K562 (cell line): ENCODE data around the gene DAPK2. TPM values are rescaled to one million over a fixed set of nuclear protein-coding genes. Genes with fewer than 3 reads are reported as not detected.

ENCODE experiments used
- ATAC-seq: fragments of 200-7000 bp; cut with Tn5 transposase; 3 replicates; pipeline ENCODE4 v1.9.1; 2020; ENCODE audit warnings: moderate library complexity
- BruUV-seq: library from RNA; stranded (reverse); fragments of 400-500 nt; replicated peaks from 2 replicates; lab custom pipeline; 2021; lab: Mats Ljungman, UMichigan
- CTCF ChIA-PET: fragments of 300-600 bp; formaldehyde crosslinking; extraction: SDS; loops from one replicate; lab custom pipeline; 2021; ENCODE audit warnings: low intra/inter-chr PET ratio; lab: Yijun Ruan, JAX
- POLR2A ChIA-PET: fragments of 300-600, 350-650 bp; sonication (Branson Sonifier 250); formaldehyde crosslinking; extraction: SDS; loops from one replicate; lab custom pipeline; 2021; ENCODE audit warnings: antibody characterized with exemption, inconsistent platforms; lab: Yijun Ruan, JAX
- DNase-seq, 4 experiments: peaks; one replicate each; pipeline versions ENCODE4 v3.0.0 to v3.0.0-alpha.2; 2011 to 2018; ENCODE audit warnings: low spot score in 3 of 4, mixed read lengths in 3 of 4; ENCODE audit errors: extremely low read depth in 1 of 4
- FAIRE-seq: peaks from 2 replicates; lab custom pipeline; 2011; peaks lifted over from hg19 to GRCh38; lab: Jason Lieb, UNC
- H2AFZ ChIP-seq: 2 replicates; pipeline ENCODE4 v1.6.0; 2011; ENCODE audit warnings: low read depth, low read length, control low read depth, inconsistent platforms
- H3K27ac ChIP-seq: fragments of 200-600 bp; 3 replicates; pipeline ENCODE4 v1.8.0; 2011; ENCODE audit warnings: low read depth, mild to moderate bottlenecking, control low read depth, inconsistent platforms, low read length, moderate library complexity, mixed read lengths; ENCODE audit errors: extremely low read depth
- H3K27me3 ChIP-seq, 2 experiments: fragments of 300-600 bp in 1 of 2; 2 replicates in 1 of 2; 3 replicates in 1 of 2; pipeline versions ENCODE4 v1.6.0 to v1.8.0; 2011; ENCODE audit warnings: inconsistent platforms in 2 of 2, low read length in 2 of 2, mild to moderate bottlenecking in 1 of 2, mixed read lengths in 1 of 2, moderate library complexity in 1 of 2; ENCODE audit not compliant: control insufficient read depth in 2 of 2, insufficient read depth in 2 of 2
- H3K36me3 ChIP-seq: fragments of 300-600 bp; 3 replicates; pipeline ENCODE4 v1.8.0; 2011; ENCODE audit warnings: mild to moderate bottlenecking, low read length, inconsistent platforms; ENCODE audit not compliant: control insufficient read depth, insufficient read depth
- H3K4me1 ChIP-seq, 2 experiments: fragments of 200-600 bp in 1 of 2; replicated peaks in 1 of 2; 2 replicates in 1 of 2; 3 replicates in 1 of 2; pipeline versions ENCODE4 v1.5.1 to v1.8.0; 2011; ENCODE audit warnings: inconsistent platforms in 2 of 2, low read length in 2 of 2, mild to moderate bottlenecking in 1 of 2, mixed read lengths in 1 of 2, moderate library complexity in 1 of 2; ENCODE audit not compliant: control insufficient read depth in 2 of 2, insufficient read depth in 2 of 2
- H3K4me2 ChIP-seq: 2 replicates; pipeline ENCODE4 v1.6.1; 2011; ENCODE audit warnings: low read length, control low read depth, inconsistent platforms, mixed read lengths; ENCODE audit not compliant: insufficient read depth
- H3K4me3 ChIP-seq: fragments of 200-600 bp; sonication (generic), shearing (Covaris generic); 2 replicates; pipeline ENCODE4 v1.5.1; 2016; ENCODE audit warnings: control low read depth, inconsistent platforms
- H3K79me2 ChIP-seq: fragments of 200-600 bp; 3 replicates; pipeline ENCODE4 v1.8.0; 2011; ENCODE audit warnings: low read length, inconsistent platforms; ENCODE audit not compliant: control insufficient read depth, insufficient read depth
- H3K9ac ChIP-seq, 2 experiments: 2 replicates each; pipeline versions ENCODE4 v1.6.0 to v1.6.1; 2011; ENCODE audit warnings: low read depth in 2 of 2, low read length in 2 of 2, control low read depth in 1 of 2, inconsistent platforms in 1 of 2, mild to moderate bottlenecking in 1 of 2, mixed read lengths in 1 of 2; ENCODE audit not compliant: insufficient read depth in 1 of 2
- H3K9me1 ChIP-seq: one replicate; pipeline ENCODE4 v1.6.0; 2011; ENCODE audit warnings: inconsistent platforms, mild to moderate bottlenecking, low read length, moderate library complexity; ENCODE audit not compliant: control insufficient read depth, insufficient read depth
- H3K9me3 ChIP-seq: replicated peaks from 2 replicates; pipeline ENCODE4 v1.5.1; 2011; ENCODE audit warnings: low read depth, low read length, inconsistent platforms; ENCODE audit not compliant: control insufficient read depth, insufficient read depth
- H4K20me1 ChIP-seq: replicated peaks from 2 replicates; pipeline ENCODE4 v1.6.1; 2011; ENCODE audit warnings: low read length, inconsistent platforms, mixed read lengths; ENCODE audit not compliant: control insufficient read depth, insufficient read depth
- CBFA2T3 ChIP-seq: fragments of 450-650 bp; IDR thresholded peaks from 2 replicates; pipeline ENCODE4 v1.6.1; 2017
- TSHZ1 ChIP-seq: fragments of 250-450 bp; sonication (Bioruptor Pico); IDR thresholded peaks from 2 replicates; pipeline ENCODE4 v1.4.0; 2020; ENCODE audit warnings: mild to moderate bottlenecking, moderate library complexity
- ZNF785 ChIP-seq: fragments of 250-450 bp; sonication (Bioruptor Pico); IDR thresholded peaks from 2 replicates; pipeline ENCODE4 v1.4.0; 2020; ENCODE audit warnings: mild to moderate bottlenecking
- WGBS: fragments of 100-300 bp; shearing (Covaris generic); methylation state at CpG from one replicate; pipeline ENCODE4 v1.1.6; 2016; ENCODE audit warnings: low coverage, mixed read lengths; ENCODE audit not compliant: insufficient coverage; ENCODE audit errors: missing lambda C conversion rate; 5-methylcytosine and 5-hydroxymethylcytosine counted together
- in situ Hi-C: fragments of 300-500 bp; cut with MboI; formaldehyde crosslinking; loops from 4 replicates; pipeline ENCODE4 v1.15.0; 2018; ENCODE audit warnings: inconsistent platforms, mixed read lengths
- intact Hi-C: fragments of 100-400 bp; cut with micrococcal nuclease; formaldehyde crosslinking; loops from 2 replicates; pipeline ENCODE4 v1.14.2; 2022
- polyA plus RNA-seq, 8 experiments: library from polyadenylated mRNA; depleted of rRNA in 4 of 8; stranded (reverse) in 5 of 8; unstranded in 3 of 8; fragments of >200 nt; fragmentation: Nextera tagmentation in 2 of 8; fragmentation: Illumina TruSeq in 1 of 8; extraction: Ambion mirVana in 2 of 8; extraction: Trizol in 1 of 8; gene quantifications; 2 replicates each; pipeline versions ENCODE4 v1.2.1 to v1.2.3, GENCODE V29; 2011 to 2014; ENCODE audit warnings: inconsistent platforms in 1 of 8, missing spikeins in 1 of 8
- total RNA-seq, 7 experiments: library from RNA; depleted of rRNA in 6 of 7; stranded (reverse); fragments of >200 nt in 6 of 7; fragmentation: Illumina TruSeq in 2 of 7; extraction: Trizol in 2 of 7; gene quantifications; 2 replicates each; pipeline versions ENCODE4 v1.2.1 to v1.2.3, GENCODE V29; 2011 to 2021; ENCODE audit warnings: low replicate concordance in 1 of 7

Gene DAPK2
- total and polyA plus RNA-seq, 9 of the 15 experiments (the other 6 are each of a cell fraction or from before 2014, with no cell fraction given), result 0.14 to 5.2 (median 2.2) TPM

GRCh38 chr15:63881431-63881830 is 164.9 kb downstream of the DAPK2 start:
- no peaks in the 10 kb centered on the region for H3K9me1 ChIP-seq
- BruUV-seq, result no TSS peak
- H3K4me1 ChIP-seq, result peaks cover 3 to 5% of the 10 kb centered on the region in 2 experiments; a peak in 2 of 5 replicates
- H3K27me3 ChIP-seq, result no peaks in the 10 kb centered on the region
- H3K4me3 ChIP-seq, result no peak overlapping the region
- no peaks in the 10 kb centered on the region for H3K36me3 ChIP-seq
- H4K20me1 ChIP-seq, result no peaks in the 10 kb centered on the region
- no peak overlapping the region for H3K27ac ChIP-seq
- CTCF ChIA-PET, result no interaction called here
- DNase-seq, result no peak
- POLR2A ChIA-PET, result interaction anchor here (1.3 to 3.2 kb wide), 3 partner anchors 8 to 22 kb away, joined by 3 to 17 read pairs (median 6); no protein-coding TSS in a partner anchor
- H2AFZ ChIP-seq, result no peak overlapping the region
- no peak overlapping the region for H3K9ac ChIP-seq
- WGBS, result 61% methylated on average over 6 of the region's 6 CpGs
- FAIRE-seq, result no peak
- no peak for ATAC-seq
- in situ Hi-C loops, result no loop called here
- no peak for TF ChIP-seq TSHZ1 (CRISPR knock-in tag)
- TF ChIP-seq ZNF785 (CRISPR knock-in tag), result no peak
- no peak for TF ChIP-seq CBFA2T3
- H3K4me2 ChIP-seq, result no peak overlapping the region
- intact Hi-C loops, result no loop called here
- H3K9me3 ChIP-seq, result no peaks in the 10 kb centered on the region
- no peaks in the 10 kb centered on the region for H3K79me2 ChIP-seq
